Tibial artery (tissue), 4 donors: Measurements from ENCODE around the gene GFPT1.

Experiments used
- DNase-seq, 2 donors: peaks; one replicate each; pipeline ENCODE4 v3.0.0-alpha.2; 2019
- H3K27ac ChIP-seq, 2 donors: fragments of 200-600 bp; sonication (generic) in 1 of 2; 1 replicate in 1 of 2; 2 replicates in 1 of 2; pipeline ENCODE4 v1.5.1; 2018 to 2019; ENCODE audit warnings: mild to moderate bottlenecking in 1 of 2
- H3K27me3 ChIP-seq, 2 donors: fragments of 200-600 bp; sonication (generic) in 1 of 2; one replicate each; pipeline versions ENCODE4 v1.5.1 to v1.6.0; 2016 to 2019
- H3K36me3 ChIP-seq, 3 donors: fragments of 200-600 bp; sonication (generic) in 2 of 3; one replicate each; pipeline ENCODE4 v1.5.1; 2016 to 2019; ENCODE audit warnings: mild to moderate bottlenecking in 2 of 3
- H3K4me1 ChIP-seq, 4 donors: fragments of 200-600 bp; sonication (generic) in 2 of 4; 1 replicate in 3 of 4; 2 replicates in 1 of 4; pipeline ENCODE4 v1.5.1; 2016 to 2019
- H3K4me3 ChIP-seq, 2 donors: fragments of 200-600 bp; sonication (generic) in 1 of 2; 1 replicate in 1 of 2; 2 replicates in 1 of 2; pipeline ENCODE4 v1.5.1; 2018 to 2019; ENCODE audit warnings: mild to moderate bottlenecking in 2 of 2
- H3K9me3 ChIP-seq, 3 donors: fragments of 200-600 bp; sonication (generic) in 1 of 3; one replicate each; pipeline ENCODE4 v1.5.1; 2016 to 2019
- intact Hi-C: fragments of 100-400 bp; cut with DNase I; formaldehyde crosslinking; loops from one replicate; pipeline ENCODE4 v1.15.0; 2023; ENCODE audit warnings: low total_unique reads
- TF ChIP-seq, protein P1 (sequence below), 2 experiments: fragments of 200-600 bp in 1 of 2; fragments of 450-650 bp in 1 of 2; IDR thresholded peaks; one replicate each; pipeline ENCODE4 v1.5.1; 2017 to 2019; ENCODE audit warnings: antibody characterized with exemption in 2 of 2, mild to moderate bottlenecking in 1 of 2, moderate library complexity in 1 of 2

GFPT1 gene

DNA sequence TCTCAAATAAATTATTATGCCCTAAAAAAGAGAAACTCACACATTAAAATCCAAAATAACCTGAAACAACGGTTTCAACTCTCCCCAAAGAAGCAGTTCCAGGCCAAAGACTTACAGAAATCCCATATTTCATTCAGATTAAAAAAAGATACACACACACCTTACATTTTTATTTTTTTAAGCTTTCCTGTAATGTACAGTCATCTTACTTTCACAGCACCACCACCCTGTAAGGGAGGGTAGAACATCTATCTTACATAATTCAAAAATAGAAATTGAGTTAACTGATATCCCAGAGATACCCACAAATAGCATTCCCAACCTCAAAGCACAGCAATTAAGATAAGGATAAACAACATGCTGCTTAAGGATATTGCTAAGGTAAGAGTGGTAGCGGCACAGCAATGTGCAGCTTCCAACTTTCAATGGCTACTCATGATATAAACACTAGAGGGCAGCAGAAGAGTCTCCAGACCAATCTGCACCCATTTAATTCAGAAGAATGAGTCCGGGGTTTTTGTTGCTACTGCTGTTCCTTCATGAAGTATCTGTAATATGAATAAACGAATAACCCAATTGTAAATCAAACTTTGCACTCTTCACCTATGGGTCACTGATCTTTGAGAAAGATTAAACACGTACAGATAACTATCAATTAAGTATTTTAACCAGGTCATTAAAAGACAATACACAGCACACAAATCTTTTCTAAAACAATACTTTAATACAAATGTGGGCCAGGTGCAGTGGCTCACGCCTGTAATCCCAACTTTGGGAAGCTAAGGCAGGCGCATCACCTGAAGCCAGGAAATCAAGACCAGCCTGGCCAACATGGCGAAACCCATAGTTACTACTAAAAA lies 11.3 kb downstream of the GFPT1 start:
- Histone ChIP-seq H3K4me3 (no peak overlapping the region), H3K27ac (no peak overlapping the region), H3K9me3 (no peaks in the 10 kb centered on the region), H3K27me3 (no peaks in the 10 kb centered on the region), H3K4me1 (peaks cover 0 to 18% (median 3%) of the 10 kb centered on the region in 4 donors), H3K36me3 (peaks cover 19 to 31% (median 28%) of the 10 kb centered on the region in 3 donors)
- intact Hi-C loops, result no loop called here
- no peak for DNase-seq
- TF ChIP-seq, protein P1, sequence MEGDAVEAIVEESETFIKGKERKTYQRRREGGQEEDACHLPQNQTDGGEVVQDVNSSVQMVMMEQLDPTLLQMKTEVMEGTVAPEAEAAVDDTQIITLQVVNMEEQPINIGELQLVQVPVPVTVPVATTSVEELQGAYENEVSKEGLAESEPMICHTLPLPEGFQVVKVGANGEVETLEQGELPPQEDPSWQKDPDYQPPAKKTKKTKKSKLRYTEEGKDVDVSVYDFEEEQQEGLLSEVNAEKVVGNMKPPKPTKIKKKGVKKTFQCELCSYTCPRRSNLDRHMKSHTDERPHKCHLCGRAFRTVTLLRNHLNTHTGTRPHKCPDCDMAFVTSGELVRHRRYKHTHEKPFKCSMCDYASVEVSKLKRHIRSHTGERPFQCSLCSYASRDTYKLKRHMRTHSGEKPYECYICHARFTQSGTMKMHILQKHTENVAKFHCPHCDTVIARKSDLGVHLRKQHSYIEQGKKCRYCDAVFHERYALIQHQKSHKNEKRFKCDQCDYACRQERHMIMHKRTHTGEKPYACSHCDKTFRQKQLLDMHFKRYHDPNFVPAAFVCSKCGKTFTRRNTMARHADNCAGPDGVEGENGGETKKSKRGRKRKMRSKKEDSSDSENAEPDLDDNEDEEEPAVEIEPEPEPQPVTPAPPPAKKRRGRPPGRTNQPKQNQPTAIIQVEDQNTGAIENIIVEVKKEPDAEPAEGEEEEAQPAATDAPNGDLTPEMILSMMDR (IDR thresholded peaks at IDR 0.05), result peak; percentile 50 to 52

DNA sequence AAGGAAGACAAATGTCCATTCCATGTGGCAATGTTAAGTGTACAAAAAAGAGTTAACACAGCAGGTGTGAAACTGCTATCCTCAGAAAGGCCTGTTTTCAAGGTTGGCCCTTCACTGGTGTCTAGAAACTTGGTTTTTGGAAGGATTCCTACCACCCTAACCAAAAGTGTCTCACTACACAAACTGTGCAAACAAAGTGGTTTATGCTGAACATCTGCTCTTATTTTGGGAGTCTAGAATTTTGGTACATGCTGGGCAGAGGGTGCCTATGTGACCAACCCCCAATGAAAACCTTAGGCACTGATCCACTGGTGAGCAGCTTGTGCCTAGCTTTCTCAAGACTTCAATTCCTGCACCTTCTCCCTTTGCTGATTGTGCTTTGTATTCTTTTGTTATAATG lies 14.3 kb downstream of the GFPT1 start:
- Histone ChIP-seq H3K36me3 (peaks cover 49 to 61% (median 57%) of the 10 kb centered on the region in 3 donors), H3K9me3 (no peaks in the 10 kb centered on the region), H3K27me3 (no peaks in the 10 kb centered on the region), H3K27ac (no peak overlapping the region), H3K4me1 (peaks cover 0 to 14% (median 0%) of the 10 kb centered on the region in 4 donors), H3K4me3 (no peak overlapping the region)
- intact Hi-C loops, result no loop called here
- TF ChIP-seq, protein P1 (IDR thresholded peaks at IDR 0.05), result no peak
- DNase-seq, result no peak

DNA sequence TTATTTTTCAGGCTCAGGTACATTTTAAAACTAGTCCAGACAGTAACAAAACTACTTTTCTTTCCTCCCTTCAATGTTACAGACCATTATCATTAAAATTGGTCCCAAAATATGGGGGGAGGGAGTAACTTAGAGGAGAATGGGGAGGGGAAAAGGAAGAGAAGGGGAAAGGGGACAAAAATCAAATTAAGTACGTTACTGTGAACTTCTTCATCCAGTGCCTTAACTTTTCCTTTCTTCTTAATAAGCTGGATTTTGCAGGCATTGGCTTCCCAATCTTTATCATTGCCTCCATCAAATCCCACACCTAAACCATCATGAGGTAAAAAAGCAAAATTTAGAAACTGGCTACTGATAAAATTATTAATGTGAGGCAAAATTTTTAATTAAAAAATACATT lies 17.2 kb downstream of the GFPT1 start:
- Histone ChIP-seq H3K4me3 (no peak overlapping the region), H3K9me3 (no peaks in the 10 kb centered on the region), H3K4me1 (no peaks in the 10 kb centered on the region), H3K36me3 (peaks cover 70 to 90% (median 76%) of the 10 kb centered on the region in 3 donors), H3K27me3 (no peaks in the 10 kb centered on the region), H3K27ac (no peak overlapping the region)
- intact Hi-C loops, result no loop called here
- DNase-seq, result no peak
- TF ChIP-seq, protein P1 (IDR thresholded peaks at IDR 0.05), result no peak

DNA sequence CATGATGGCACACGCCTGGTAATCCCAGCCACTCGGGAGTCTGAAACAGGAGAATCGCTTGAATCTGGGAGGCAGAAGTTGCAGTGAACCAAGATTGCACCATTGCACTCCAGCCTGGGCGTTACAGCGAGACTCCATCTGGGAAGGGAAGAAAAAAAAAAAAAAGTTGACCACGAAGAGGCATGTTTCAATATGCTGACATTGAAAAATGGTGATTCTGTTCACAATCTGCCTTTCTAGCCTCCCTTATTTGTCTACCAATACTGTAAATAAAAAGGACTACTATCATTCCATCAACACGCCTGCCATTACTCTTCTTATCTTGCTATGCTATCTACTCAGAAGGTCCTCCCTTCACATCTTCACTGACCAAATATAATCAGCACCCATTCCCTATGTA lies 18.4 kb downstream of the GFPT1 start:
- TF ChIP-seq, protein P1 (IDR thresholded peaks at IDR 0.05), result no peak
- Histone ChIP-seq H3K4me3 (no peak overlapping the region), H3K4me1 (no peaks in the 10 kb centered on the region), H3K27me3 (no peaks in the 10 kb centered on the region), H3K27ac (no peak overlapping the region), H3K36me3 (peaks cover 70 to 97% (median 78%) of the 10 kb centered on the region in 3 donors), H3K9me3 (no peaks in the 10 kb centered on the region)
- intact Hi-C loops, result no loop called here
- no peak for DNase-seq

- Histone ChIP-seq H3K27ac (no peak overlapping the region), H3K4me1 (no peaks in the 10 kb centered on the region), H3K4me3 (no peak overlapping the region), H3K36me3 (peaks cover 68 to 100% (median 92%) of the 10 kb centered on the region in 3 donors), H3K27me3 (no peaks in the 10 kb centered on the region), H3K9me3 (no peaks in the 10 kb centered on the region)
- TF ChIP-seq, protein P1 (IDR thresholded peaks at IDR 0.05), result no peak
- no peak for DNase-seq
- intact Hi-C loops, result no loop called here
Observed at GRCh38 chr2:69359371-69359770, 27.7 kb downstream of the GFPT1 start.
